Measurements from ENCODE around the gene TMEM250. TPM values are rescaled to one million over a fixed set of nuclear protein-coding genes. Genes with fewer than 3 reads are reported as not detected.

Gene TMEM250
- total RNA-seq, 1 experiment from 2014 or later: 48.4 TPM

DNA sequence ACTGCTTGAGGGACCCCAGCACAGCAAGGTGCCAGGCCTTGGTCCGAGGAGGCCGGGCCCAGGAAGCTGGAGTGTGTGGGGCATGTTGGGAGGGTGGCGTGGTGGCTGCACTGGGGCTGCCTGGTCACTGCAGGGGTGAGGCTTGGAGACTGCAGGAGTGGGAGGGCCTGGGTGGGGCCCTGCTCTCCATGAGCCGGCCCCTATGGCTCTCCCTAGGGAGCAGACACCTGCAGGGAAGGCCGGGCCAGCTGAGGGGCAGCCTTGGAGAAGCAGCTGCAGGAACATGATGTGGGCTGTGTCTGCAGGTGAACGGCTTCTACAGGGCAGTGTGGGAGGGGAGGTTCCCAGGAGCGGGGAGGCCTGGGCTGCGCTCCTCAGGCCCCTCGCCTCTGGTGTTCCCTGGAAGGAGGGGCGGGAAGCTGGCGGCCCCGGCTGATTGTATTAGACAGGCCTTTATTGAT, 41.7 kb upstream of the TMEM250 start:
- no TSS peak for BruUV-seq (replicated peaks)
- POLR2A ChIA-PET (ENCODE audit: low non-redundant PET): no interaction called here

DNA sequence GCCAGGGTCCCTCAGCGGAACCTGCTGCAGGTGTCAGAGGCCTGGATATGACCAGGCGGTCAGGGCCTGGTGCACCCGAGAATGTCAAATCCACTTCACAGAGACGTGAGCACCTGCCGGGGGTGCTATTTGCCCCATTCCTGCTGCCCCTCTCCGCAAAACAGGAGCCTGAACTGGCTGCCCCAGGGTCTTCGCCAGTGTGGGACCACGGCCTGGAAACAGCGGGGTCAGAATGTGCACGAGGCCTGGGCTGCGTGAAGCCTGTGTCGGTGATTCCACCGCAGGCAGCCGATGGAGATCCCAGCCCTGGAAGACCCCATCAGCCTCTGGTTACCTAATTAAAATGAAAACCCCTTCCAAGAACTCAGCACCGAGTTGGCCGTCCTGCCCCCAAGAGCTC, 41.2 kb upstream of the TMEM250 start:
- no peak for TF ChIP-seq EZH2 (IDR thresholded peaks at IDR 0.05; ENCODE audit: borderline replicate concordance, low read depth, low read length, poor library complexity, severe bottlenecking)
- TF ChIP-seq, protein P1, sequence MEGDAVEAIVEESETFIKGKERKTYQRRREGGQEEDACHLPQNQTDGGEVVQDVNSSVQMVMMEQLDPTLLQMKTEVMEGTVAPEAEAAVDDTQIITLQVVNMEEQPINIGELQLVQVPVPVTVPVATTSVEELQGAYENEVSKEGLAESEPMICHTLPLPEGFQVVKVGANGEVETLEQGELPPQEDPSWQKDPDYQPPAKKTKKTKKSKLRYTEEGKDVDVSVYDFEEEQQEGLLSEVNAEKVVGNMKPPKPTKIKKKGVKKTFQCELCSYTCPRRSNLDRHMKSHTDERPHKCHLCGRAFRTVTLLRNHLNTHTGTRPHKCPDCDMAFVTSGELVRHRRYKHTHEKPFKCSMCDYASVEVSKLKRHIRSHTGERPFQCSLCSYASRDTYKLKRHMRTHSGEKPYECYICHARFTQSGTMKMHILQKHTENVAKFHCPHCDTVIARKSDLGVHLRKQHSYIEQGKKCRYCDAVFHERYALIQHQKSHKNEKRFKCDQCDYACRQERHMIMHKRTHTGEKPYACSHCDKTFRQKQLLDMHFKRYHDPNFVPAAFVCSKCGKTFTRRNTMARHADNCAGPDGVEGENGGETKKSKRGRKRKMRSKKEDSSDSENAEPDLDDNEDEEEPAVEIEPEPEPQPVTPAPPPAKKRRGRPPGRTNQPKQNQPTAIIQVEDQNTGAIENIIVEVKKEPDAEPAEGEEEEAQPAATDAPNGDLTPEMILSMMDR (conservative IDR thresholded peaks at IDR 0.05; ENCODE audit: low read depth, low read length): no peak
- CTCF ChIA-PET: interaction anchor here (0.7 kb wide), 1 partner anchor 22 kb away, joined by 3 read pairs; no protein-coding TSS in a partner anchor
- POLR2A ChIA-PET (ENCODE audit: low non-redundant PET): no interaction called here
- no peak overlapping the region for H3K27ac ChIP-seq (ENCODE audit: low read depth, low read length, poor library complexity, severe bottlenecking)
- H3K9me3 ChIP-seq (ENCODE audit: low read depth, low read length, poor library complexity, severe bottlenecking): no peaks in the 10 kb centered on the region
- H3K36me3 ChIP-seq (ENCODE audit: insufficient read depth, low read length, poor library complexity, severe bottlenecking): no peaks in the 10 kb centered on the region
- intact Hi-C loops (cut with micrococcal nuclease; ENCODE audit: unreplicated experiment): no loop called here
- BruUV-seq (replicated peaks): no TSS peak
- no peaks in the 10 kb centered on the region for H3K4me1 ChIP-seq (ENCODE audit: insufficient read depth, low read length, poor library complexity, severe bottlenecking)
- H3K4me3 ChIP-seq (ENCODE audit: low read depth, low read length, poor library complexity, severe bottlenecking): no peak overlapping the region
- no peaks in the 10 kb centered on the region for H3K27me3 ChIP-seq (replicated peaks; ENCODE audit: insufficient read depth, low read depth, low read length, poor library complexity)
- no peak for DNase-seq (ENCODE audit: low spot score)

More for the DNA sequence above, 41.7 kb upstream of the TMEM250 start:
- no peak for DNase-seq (ENCODE audit: low spot score)
- Histone ChIP-seq H3K27ac (ENCODE audit: low read depth, low read length, poor library complexity, severe bottlenecking) (no peak overlapping the region), H3K4me1 (ENCODE audit: insufficient read depth, low read length, poor library complexity, severe bottlenecking) (no peaks in the 10 kb centered on the region), H3K36me3 (ENCODE audit: insufficient read depth, low read length, poor library complexity, severe bottlenecking) (no peaks in the 10 kb centered on the region), H3K27me3 (replicated peaks; ENCODE audit: insufficient read depth, low read depth, low read length, poor library complexity) (no peaks in the 10 kb centered on the region), H3K9me3 (ENCODE audit: low read depth, low read length, poor library complexity, severe bottlenecking) (no peaks in the 10 kb centered on the region), H3K4me3 (ENCODE audit: low read depth, low read length, poor library complexity, severe bottlenecking) (no peak overlapping the region)
- CTCF ChIA-PET: interaction anchor here (0.7 kb wide), 1 partner anchor 22 kb away, joined by 3 read pairs; no protein-coding TSS in a partner anchor
- no peak for TF ChIP-seq EZH2 (IDR thresholded peaks at IDR 0.05; ENCODE audit: borderline replicate concordance, low read depth, low read length, poor library complexity, severe bottlenecking)
- TF ChIP-seq, protein P1 (conservative IDR thresholded peaks at IDR 0.05; ENCODE audit: low read depth, low read length): no peak
- intact Hi-C loops (cut with micrococcal nuclease; ENCODE audit: unreplicated experiment): no loop called here

DNA sequence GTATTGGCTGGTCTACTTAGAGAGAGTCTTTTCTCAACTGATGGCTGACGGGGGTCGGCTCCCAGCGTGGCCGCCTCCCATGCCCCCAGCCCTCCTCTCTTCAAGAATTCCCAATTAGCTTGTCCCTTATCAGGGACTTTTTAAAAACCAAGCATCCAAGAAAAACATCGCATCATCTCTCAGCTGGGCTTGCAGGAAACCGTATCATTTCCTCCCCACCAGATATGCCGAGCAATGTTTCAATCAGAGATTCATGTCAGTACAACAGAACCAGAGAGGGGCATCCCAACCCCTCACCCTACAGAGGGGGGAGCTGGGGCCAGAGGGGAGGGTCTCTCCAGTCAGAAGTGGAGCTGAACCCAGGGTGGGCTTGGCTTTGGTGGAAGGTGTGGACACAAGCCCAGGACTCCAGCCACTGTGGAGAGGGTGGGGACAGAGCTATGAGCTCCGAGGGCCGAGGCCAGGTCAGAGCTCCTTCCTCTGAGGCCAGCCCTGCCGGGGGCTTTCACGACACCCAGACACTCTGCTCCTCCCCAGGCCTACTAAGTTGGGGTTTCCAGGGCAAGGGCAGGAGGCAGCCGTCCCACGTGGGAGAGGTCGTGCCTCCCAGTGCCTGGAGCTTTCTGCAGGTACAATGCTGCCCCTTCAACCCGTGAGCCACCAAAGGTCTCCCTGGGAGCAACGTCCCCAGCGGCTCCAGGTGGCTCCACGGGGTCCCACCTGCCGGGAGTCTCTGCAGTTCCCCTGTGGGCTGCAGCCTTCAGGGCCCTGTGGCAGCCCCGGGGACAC, 39.0 kb upstream of the TMEM250 start:
- ChIA-PET POLR2A (ENCODE audit: low non-redundant PET) (no interaction called here), CTCF (no interaction called here)
- intact Hi-C loops (cut with micrococcal nuclease; ENCODE audit: unreplicated experiment): no loop called here
- DNase-seq (ENCODE audit: low spot score): no peak
- BruUV-seq (replicated peaks): no TSS peak
- Histone ChIP-seq H3K4me3 (ENCODE audit: low read depth, low read length, poor library complexity, severe bottlenecking) (no peak overlapping the region), H3K9me3 (ENCODE audit: low read depth, low read length, poor library complexity, severe bottlenecking) (no peaks in the 10 kb centered on the region), H3K27ac (ENCODE audit: low read depth, low read length, poor library complexity, severe bottlenecking) (no peak overlapping the region), H3K4me1 (ENCODE audit: insufficient read depth, low read length, poor library complexity, severe bottlenecking) (no peaks in the 10 kb centered on the region), H3K27me3 (replicated peaks; ENCODE audit: insufficient read depth, low read depth, low read length, poor library complexity) (no peaks in the 10 kb centered on the region), H3K36me3 (ENCODE audit: insufficient read depth, low read length, poor library complexity, severe bottlenecking) (no peaks in the 10 kb centered on the region)
- TF ChIP-seq, protein P1 (conservative IDR thresholded peaks at IDR 0.05; ENCODE audit: low read depth, low read length): no peak
- TF ChIP-seq EZH2 (IDR thresholded peaks at IDR 0.05; ENCODE audit: borderline replicate concordance, low read depth, low read length, poor library complexity, severe bottlenecking): no peak
